HepG2 (cell line): ENCODE data around the gene DND1. TPM values are rescaled to one million over a fixed set of nuclear protein-coding genes. Genes with fewer than 3 reads are reported as not detected.

Experiments used
- ATRX ChIP-seq: sonication (generic); formaldehyde crosslinking; IDR thresholded peaks from 2 replicates; pipeline ENCODE4 v1.4.0; 2020; ENCODE audit warnings: missing genetic modification reagents, borderline replicate concordance
- CERS6 ChIP-seq: sonication (generic); formaldehyde crosslinking; IDR thresholded peaks from 2 replicates; pipeline ENCODE4 v1.5.0; 2020; ENCODE audit warnings: missing genetic modification reagents
- FOXP1 ChIP-seq, 2 experiments: fragments of 450-650 bp in 1 of 2; IDR thresholded peaks; 2 replicates each; pipeline ENCODE4 v1.6.1; 2017 to 2018; ENCODE audit warnings: antibody characterized with exemption in 1 of 2
- NFAT5 ChIP-seq: sonication (generic); formaldehyde crosslinking; IDR thresholded peaks from 2 replicates; pipeline ENCODE4 v1.4.0; 2020; ENCODE audit warnings: missing genetic modification reagents
- TFDP1 ChIP-seq: IDR thresholded peaks from 2 replicates; pipeline ENCODE4 v1.6.1; 2016; ENCODE audit warnings: missing compliant biosample characterization, missing genetic modification reagents, borderline replicate concordance
- THAP9 ChIP-seq: sonication (generic); formaldehyde crosslinking; IDR thresholded peaks from 2 replicates; pipeline ENCODE4; 2020; ENCODE audit warnings: missing genetic modification reagents, mild to moderate bottlenecking, borderline replicate concordance
- TRAFD1 ChIP-seq: sonication (generic); formaldehyde crosslinking; IDR thresholded peaks from 2 replicates; pipeline ENCODE4 v1.5.1; 2020; ENCODE audit warnings: missing genetic modification reagents, mild to moderate bottlenecking, borderline replicate concordance
- ZBTB4 ChIP-seq: sonication (generic); formaldehyde crosslinking; IDR thresholded peaks from 2 replicates; pipeline ENCODE4 v1.4.0; 2020; ENCODE audit warnings: missing genetic modification reagents, mild to moderate bottlenecking, borderline replicate concordance
- ZKSCAN1 ChIP-seq: fragments of 150-350 bp; IDR thresholded peaks from 2 replicates; pipeline ENCODE4 v1.6.1; 2014; ENCODE audit warnings: low read length
- ZNF7 ChIP-seq: IDR thresholded peaks from 2 replicates; pipeline ENCODE4 v1.6.1; 2016; ENCODE audit warnings: missing biosample characterization, missing genetic modification reagents
- polyA plus RNA-seq, 8 experiments: library from polyadenylated mRNA; depleted of rRNA in 3 of 8; stranded (reverse) in 7 of 8; unstranded in 1 of 8; fragments of >200 nt; fragmentation: Illumina TruSeq in 4 of 8; extraction: Trizol in 4 of 8; gene quantifications; 2 replicates each; pipeline versions ENCODE4 v1.2.1 to v1.2.3, GENCODE V29; 2011 to 2016; ENCODE audit warnings: low read depth in 4 of 8, missing spikeins in 1 of 8, mixed read lengths in 1 of 8; ENCODE audit not compliant: insufficient read depth in 1 of 8
- total RNA-seq, 5 experiments: library from RNA; depleted of rRNA; stranded (reverse); fragments of >200 nt; fragmentation: Illumina TruSeq; extraction: Trizol; gene quantifications; 2 replicates each; pipeline ENCODE4 v1.2.3, GENCODE V29; 2016; ENCODE audit warnings: low read depth in 1 of 5

The DND1 gene
- total and polyA plus RNA-seq, 2 of the 13 experiments (the other 11 are each of a cell fraction or from before 2014, with no cell fraction given) = 0.48 to 0.55 TPM

- TF ChIP-seq ZBTB4 (peak; percentile 70; the same call in 1 of the 2 replicates), NFAT5 (peak; percentile 87), ZNF7 (CRISPR knock-in tag) (no peak), ATRX (CRISPR knock-in tag) (0 out of 2 replicates have a peak, but pooled peaks have one; percentile 36), CERS6 (CRISPR knock-in tag) (0 out of 2 replicates have a peak, but pooled peaks have one; percentile 24), TRAFD1 (CRISPR knock-in tag) (no peak), THAP9 (peak; percentile 93; the same call in 1 of the 2 replicates), TFDP1 (CRISPR knock-in tag) (no peak; the same call in 1 of the 2 replicates), FOXP1 (IDR thresholded peaks at IDR 0.05) (no peak), FOXP1 (CRISPR knock-in tag; IDR thresholded peaks at IDR 0.05) (no peak), ZKSCAN1 (no peak)
Observed at GRCh38 chr5:140690941-140691924, 17.9 kb upstream of the DND1 start, which contains the start of the genes HARS1 and HARS2 (continued).
